Glomerular endothelial cell (primary cell): ENCODE measurements around the gene PPP1R18. TPM values are rescaled to one million over a fixed set of nuclear protein-coding genes. Genes with fewer than 3 reads are reported as not detected.
"Not testable (repeated sequence)": the region's sequence is repeated elsewhere in the genome, so short reads cannot be mapped to it uniquely, and the experiment has no call there.

Experiments used
- DNase-seq: peaks from one replicate; pipeline ENCODE4 v3.0.0-alpha.2; 2011; ENCODE audit warnings: low read depth, low spot score; ENCODE audit errors: extremely low read depth
- total RNA-seq: library from RNA; depleted of rRNA; stranded (reverse); fragments of >200 nt; gene quantifications from 2 replicates; pipeline ENCODE4 v1.2.3, GENCODE V29; 2015

Gene PPP1R18
- total RNA-seq, 1 donor from 2014 or later, result 147 TPM

DNA sequence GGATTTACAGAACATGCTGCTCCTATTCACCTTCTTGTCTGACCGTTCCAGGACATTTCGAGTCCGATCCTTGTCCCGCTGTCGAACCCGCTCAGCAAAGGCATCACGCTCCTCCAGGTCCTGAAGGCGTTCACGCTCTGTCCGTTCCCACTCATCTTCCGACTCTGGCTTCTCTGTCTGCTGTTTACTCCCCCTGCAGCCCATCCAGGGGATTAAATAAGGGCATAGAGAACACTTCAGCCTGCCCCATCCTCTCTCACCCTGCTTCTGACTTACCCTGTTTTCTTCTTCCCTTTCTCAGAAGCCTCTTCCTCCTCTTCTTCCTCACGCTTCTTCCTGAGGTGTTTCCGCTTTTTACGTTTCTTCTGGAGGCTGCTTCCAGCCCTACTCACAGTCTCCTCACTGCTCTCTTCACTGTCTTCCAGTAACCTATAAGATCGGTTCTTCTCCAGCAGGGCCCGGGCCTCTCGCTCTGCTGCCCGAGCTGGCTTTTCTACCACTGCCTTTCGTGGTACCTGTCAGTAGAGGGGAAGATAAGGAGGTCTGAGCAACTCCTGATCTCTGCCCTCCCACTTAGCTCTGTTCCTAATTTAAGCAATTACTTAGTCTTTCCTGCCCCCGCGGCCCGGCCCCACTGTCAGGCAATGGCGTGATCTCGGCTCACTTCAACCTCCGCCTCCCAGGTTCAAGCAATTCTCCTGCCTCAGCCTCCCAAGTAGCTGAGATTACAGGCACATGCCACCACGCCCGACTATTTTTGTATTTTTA is 15.5 kb downstream of the PPP1R18 start:
- no peak for DNase-seq

DNA sequence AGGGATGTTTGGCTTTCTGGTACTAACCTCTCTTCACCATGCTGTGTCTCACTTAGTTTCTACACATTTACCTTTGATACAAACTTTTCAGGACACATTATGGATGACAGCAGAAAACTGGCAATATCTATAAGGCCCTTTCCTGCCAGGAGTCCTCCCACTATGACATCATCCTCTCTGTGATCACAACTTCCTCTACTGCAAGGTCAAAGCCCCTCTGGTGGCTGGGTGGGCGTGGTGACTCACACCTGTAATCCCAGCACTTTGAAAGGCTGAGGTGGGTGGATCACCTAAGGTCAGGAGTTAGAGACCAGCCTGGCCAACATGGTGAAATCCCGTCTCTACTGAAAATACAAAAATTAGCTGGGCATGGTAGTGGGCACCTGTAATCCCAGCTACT is 20.1 kb downstream of the PPP1R18 start:
- not testable (repeated sequence) for DNase-seq

DNA sequence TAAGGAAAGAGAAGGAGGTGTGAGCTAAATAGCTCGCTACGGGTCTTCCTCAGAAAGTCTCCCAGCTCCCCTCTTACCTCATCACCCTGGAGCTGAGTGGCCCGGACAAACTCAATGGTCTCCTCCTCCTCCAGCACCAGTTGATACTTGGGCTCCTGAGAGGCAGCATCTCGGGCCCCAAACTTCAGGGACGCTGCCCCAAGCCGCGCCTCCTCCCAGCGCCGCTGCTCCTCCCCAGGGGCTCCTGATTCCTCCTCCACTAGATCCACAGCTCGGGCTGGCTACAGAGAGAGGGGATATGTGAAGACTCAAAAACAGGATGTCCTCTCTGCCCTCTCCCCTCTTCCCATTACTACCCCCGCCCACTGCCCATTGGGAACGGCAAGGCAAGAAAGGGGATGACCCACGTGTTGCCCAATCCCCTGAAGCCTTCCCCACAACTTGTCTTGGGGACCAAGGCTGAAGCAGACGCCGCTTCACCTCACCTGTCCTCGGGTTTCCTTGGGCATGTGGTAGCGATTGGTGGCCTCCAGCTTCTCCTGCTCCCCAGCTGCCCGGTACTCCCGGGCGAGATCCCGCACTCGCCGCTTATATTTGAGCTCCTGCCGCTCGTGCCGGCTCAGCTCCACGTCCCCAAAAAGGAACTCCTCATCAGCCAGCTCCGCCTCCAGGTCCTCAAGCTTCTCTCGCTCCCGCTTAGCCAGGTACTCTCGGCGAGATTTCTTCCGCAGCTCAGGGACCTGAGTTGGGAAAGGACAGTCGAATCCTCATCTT is 21.3 kb downstream of the PPP1R18 start:
- DNase-seq, result no peak

DNA sequence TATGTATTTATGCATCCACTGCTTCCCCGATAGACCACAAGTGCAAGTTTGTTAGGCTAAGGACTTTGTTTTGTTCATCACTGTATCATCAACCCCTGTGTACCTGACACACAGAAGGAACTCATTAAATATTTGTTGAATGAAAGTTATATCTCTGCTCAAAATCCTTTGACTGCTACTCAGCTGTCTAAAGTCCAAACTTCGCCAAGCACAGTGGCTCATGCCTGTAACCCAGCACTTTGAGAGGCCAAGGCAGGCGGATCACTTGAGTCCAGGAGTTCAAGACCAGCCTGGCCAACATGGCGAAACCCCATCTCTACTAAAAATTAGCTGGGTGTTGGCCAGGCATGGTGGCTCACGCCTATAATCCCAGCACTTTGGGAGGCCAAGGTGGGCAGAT is 28.5 kb downstream of the PPP1R18 start:
- DNase-seq, result not testable (repeated sequence)

DNA sequence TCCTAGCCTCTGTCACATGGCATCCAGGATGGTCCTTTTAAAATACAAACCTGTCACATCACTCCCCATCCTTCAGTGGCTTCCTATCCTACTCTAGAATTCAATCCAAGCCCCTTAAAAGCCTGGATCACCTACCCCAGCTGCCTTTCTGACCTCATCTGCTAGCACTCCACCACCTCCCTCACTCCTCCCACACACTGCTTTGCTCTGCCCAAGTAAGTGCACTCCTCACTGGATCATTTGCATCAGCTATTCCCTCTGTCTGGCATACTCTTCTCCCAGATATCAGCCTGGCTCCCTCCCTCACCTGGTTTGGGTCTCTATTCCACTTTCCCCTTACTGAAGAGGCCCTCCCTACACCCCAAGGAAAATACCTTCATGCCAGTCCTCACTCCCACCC is 29.0 kb downstream of the PPP1R18 start:
- DNase-seq, result no peak

DNA sequence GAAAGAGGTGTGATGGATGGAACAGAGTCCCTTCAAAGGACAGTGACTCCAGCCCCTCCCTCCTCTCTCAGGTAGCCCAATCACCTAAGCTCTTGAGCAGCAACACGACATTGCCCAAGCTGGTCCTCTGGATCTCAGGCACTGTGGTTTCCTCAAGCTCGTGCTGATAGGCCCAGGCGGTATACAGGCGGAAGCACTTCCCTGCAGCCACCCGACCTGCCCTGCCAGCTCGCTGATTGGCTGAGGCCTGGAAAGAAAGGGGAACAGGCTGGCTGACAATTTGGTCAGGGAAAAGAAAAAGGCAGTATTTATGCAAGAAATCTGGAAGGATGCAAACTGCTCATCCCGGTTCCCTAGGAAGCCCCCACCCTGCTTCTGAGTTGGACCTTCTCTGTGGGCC is 29.9 kb downstream of the PPP1R18 start:
- no peak for DNase-seq

DNA sequence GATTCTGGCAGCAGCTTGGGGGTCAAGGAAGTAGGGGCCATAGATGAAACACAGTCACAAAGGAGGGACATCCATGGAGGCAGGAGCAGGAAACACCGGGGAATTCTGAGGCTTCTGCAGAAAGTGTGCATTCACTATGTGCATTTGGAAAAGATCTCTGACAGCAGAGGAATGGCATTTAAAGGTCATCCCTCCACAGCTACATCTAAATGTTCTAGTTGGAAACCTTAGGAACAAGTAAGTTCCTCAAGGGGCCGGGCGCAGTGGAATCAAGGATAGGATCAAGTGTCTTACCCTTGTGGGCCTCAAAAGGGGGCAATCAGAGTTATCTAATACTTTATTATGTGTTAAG is 30.7 kb downstream of the PPP1R18 start:
- DNase-seq, result no peak

DNA sequence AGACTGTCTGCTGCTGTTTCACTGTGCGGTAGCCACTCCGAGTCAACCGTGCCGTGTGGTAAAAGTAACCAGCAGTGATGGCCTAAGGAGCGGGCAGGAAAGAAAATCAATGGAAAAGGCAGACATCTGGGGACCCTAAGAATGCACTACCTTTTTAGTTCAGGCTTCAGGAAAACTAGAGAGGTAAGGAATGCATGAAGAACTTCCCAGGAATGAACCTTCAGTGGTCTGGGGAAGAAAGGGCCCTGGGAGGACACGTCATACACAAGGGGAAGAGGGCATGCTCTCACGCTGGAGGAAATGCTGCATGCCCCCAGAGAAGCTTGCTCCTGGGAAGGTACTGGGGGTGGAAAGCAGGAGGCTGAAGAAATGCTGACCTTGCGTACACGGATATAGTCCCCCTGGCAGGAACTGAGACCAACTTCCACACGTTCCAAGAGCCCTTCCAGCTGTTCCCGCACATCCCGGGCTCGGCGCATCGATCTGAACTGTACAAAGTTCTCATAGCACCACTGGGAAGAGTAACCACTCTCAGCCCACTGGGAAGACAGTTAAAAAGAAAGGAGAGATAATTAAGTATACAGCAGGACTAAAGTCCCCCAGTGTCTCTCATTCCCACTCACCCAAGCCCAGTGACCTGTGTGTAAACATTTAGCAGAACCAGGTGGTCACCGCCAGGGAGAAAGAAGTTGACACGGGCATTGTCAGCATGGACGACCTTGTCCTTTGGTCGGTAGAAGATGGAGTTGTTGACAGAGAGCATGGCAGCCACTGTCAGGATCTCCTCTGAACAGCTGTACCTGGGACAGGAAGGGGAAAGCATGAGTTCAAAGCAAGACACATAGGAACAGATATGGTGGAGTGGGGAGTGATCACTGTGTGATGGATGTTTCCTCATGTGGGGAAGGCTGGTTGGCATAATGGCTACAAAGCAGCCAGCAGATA is 31.4 kb downstream of the PPP1R18 start:
- DNase-seq, result no peak

DNA sequence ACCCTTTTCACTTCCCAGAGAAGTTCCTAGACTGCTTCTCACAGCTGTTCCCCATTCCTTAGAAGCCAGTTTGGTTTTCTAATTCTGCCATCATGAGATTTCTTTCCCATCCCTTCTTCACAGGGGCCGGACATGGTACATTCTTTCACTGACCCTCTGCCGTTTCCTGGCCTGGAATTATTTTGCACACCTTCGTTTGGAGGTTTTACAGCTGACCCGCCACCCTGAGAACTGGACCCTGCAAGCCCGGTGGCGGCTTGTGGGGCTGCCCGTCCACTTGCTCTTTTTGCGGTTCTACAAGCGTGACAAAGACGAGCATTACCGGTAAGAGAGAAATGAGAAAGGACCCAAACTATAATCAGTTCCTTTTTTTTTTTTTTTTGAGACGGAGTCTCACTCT is 35.3 kb downstream of the PPP1R18 start:
- no peak for DNase-seq

DNA sequence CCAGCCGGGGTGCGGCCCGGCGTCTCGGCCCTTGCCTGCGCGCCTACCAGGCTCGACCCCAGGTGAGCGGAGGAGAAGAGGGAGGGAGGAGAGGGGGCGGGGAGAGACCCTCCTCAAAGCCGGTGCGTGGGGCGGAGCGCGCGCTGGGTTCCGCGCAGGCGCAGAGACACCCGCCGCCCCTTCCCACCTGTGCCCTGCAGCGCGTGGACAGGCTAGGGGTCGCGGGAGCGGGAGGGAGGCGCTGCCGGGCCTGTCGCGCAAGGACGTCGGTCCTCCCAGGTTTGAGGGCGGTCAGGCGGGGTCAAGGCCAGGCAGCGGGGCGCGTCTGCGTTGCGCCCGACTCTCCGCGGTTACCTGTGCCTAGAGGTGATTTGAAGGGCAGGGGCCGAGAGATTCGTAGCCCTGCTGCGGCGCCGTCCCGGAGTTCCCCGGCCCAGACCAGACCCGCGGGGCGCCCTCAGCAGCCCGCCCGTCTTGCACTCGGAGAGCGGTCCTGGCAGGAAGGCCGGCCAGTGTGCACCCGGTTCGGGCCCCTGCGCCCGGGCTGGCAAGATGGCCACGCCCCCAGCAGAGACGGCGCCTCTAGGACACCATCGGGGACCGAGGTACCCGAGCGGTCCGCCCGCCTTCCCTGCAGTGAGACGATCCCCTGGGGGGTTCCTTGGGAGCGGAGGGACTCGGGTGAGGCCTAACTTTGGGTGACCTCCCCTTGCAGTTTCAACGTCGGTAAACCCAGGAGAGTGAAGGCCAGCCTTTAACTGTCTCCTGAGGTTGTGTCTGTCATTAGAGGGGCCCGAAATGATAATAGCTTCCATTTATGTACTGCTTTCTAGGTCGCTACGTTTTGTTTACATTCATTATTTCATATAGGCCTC is 39.0 kb downstream of the PPP1R18 start:
- no peak for DNase-seq

DNA sequence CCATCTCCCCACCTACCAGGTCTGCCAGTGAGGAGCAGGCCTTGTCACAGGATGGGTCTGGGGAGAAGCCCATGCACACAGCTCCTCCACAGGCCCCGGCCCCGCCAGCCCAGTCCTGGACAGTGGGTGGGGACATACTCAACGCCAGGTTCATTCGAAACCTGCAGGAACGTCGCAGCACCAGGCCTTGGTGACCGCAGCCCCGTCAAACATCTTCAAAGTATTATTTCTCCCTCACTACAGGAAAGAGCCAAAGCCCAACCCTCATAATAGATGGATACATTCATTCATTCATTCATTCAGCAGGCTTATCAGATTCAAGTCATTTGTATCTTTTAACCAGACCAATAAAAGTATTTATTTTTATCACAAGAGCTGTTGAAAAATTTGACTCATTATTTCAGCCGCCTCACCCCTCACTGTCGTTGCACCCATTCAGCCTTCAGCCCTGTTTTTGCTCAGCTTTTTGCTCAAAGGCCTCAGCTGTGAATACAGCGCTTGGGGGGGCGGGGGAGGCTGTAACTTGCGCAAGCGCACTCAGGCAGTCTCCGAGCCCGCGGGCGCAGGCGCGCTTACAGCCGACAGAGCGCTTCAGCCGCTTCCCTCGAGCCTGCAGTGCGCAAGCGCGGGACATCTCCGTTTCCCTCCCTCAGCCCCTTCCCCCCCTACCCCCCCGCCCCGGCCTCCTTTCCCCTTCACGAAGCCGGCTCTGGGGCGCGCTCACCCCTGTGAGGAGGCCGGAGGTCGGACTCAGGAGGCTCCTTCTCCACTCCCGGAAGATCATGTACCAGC is 39.8 kb downstream of the PPP1R18 start, which contains the start of gene C6orf136:
C6orf136 (plus strand) TSS at position 684 of the 792 bp plus-strand sequence; CDS start at position 783, 99 bp downstream.
- peak; percentile 52 for DNase-seq

DNA sequence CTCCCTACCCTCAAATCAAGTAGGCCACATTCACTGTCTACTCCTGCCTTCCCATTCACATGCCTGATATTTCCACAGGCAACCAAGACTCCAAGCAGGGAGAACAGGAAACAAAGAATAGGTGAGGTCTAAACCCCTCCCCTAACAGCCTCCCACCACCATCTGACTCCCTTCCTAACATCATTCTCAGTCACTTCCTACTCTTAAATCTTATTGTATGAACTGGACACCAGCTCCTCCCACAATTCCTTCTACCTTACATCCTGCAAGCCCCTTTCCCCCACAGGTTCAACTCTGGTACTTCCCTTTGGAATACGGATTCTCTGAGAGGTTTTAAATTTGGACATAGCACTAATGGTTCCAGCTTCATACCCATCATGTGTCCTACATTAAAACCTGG is 40.5 kb downstream of the PPP1R18 start:
- no peak for DNase-seq

DNA sequence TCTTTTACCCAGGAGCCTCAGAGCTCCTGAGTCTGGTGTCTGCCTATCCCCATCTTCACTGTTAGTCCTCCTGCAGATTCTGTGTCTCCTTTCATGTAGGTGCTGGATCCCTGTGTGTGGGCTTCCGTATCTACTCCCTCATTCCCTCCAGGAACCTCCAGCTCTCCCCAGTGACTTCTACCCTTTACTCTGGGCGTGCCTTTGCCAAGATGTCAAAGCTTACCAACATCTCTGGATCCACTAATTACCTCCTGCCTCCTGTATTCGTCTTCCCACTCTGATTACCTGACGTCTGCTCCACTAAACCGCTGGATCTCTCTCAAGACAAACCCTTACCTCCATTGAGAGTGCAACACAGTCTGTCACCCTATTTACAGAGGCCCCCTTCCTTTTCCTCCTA is 41.7 kb downstream of the PPP1R18 start:
- DNase-seq, result no peak

DNA sequence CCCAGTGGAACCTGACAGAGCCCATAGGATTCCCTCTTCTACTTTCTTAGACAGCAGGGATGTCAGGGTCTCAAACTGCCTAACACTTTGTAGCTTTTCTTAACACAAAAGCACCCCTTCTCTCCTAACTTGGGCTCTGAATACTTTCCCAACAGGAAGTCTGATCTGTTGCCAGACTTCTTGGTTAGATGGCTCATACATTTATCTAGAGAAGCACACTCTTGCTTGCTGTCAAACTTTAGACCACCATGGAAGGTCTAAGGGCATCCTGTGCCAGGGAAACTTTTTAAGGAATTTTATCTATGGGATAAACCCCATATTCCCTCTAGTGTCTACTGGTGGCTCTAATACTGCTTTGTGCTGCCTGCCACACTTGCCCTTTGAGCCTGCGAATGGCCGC is 42.8 kb downstream of the PPP1R18 start:
- no peak for DNase-seq

DNA sequence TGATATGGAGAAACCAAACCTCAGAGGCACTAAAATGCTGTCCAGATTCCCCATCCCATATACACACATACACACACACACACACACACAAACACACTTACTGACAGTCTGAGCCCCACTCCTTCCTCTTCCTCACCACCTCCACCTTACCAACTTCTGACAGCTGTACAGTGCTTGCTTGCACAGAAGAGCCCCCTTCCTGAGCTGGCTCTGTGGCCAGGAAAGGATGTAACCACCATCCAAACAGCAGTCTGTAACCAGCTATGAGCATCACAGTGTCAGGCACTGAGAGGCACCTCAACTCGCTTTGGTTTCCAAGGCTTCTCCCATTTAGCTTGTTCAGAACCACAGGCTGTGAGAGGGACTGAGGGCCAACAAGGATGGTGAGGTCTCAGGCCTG is 45.4 kb downstream of the PPP1R18 start:
- DNase-seq, result no peak

DNA sequence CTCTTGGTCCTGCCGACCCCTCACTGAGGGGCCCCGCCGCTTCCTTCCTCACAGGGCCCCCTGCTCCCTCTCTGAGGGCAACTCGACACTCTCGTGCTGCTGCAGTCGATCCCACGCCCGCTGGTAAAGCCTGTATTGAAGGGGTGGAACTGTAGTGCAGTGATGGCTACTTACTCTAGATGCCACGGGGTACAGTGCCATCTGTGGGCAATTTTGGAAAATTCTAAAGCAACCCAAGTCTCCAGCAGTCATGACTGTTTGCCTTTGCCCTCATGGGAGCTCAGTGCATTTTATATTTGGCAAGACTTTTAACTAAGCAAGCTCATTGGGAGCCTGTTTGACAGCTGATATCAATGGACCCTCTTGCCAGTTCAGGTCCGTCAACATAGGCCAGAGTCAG is 46.0 kb downstream of the PPP1R18 start:
- no peak for DNase-seq

DNA sequence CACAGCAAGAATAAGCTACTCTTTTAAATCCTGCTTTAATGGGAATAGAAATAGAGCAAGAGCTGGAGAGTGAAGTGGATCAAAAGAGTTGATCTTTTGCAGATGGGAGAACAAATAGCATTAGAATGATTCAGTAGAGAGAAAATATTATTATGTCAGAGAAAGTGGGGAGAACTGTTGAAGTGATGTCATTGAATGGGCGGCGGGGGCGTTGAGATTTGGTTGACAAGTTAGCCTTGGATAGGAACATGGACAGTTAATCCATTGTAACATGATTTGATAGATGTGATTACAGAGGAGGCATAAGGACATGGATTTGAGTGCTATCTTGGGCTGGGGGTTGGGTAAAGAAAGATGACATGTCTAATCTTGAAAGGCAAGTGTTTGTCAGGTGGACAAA is 50.6 kb downstream of the PPP1R18 start:
- DNase-seq, result no peak

DNA sequence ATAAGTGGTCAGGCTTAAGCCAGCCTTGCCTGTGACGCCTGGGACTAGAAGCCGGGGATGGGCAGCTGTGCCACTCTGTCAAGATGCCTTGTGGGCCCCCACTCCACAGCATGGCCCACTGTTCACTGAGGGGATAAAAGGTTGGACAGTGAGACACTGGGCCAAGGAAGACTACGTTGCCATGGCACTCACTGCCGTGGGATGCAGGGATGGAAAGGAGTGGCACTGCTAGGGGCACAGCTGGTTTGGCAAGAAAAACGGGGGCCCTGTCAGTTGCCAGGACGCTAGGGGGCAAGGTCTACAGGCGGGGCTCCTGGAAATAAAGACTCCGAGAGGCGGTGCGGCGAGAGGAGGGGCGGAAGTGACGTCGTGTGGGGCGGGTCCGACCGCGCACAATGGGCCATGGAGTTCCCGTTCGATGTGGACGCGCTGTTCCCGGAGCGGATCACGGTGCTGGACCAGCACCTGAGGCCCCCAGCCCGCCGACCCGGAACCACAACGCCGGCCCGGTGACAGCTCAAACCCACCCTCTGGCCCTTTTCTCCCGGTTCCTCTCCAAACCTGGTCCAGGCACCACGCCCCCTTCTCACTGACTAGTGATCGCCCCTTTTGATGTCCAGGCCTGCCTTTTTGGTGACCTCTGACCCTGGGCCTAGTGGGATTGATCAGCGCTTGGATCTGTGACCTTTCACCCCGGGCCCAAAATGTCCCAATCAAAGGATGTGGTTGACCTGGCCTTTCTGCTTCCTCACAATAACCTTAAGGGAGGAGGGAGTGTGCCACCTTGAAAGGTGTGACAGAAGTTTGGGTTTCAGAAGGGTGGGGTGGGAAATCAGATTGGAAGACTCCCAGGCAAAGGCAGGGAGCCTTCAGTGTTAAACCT is 59.7 kb downstream of the PPP1R18 start, which contains the start of gene ATAT1:
ATAT1 (plus strand) TSS at position 391 of the 883 bp plus-strand sequence.
- no peak for DNase-seq
